GM18517 (cell line): ENCODE data around the gene SLC25A21.

Experiments
- ATAC-seq: cut with Tn5 transposase; IDR thresholded peaks from one replicate; pipeline ENCODE4 v1.9.1; 2021; ENCODE audit warnings: mild to moderate bottlenecking, moderate library complexity; ENCODE audit not compliant: unreplicated experiment

Gene SLC25A21

GRCh38 chr14:37144729-37145363 lies 27.6 kb downstream of the SLC25A21 start:
- no peak for ATAC-seq

DNA sequence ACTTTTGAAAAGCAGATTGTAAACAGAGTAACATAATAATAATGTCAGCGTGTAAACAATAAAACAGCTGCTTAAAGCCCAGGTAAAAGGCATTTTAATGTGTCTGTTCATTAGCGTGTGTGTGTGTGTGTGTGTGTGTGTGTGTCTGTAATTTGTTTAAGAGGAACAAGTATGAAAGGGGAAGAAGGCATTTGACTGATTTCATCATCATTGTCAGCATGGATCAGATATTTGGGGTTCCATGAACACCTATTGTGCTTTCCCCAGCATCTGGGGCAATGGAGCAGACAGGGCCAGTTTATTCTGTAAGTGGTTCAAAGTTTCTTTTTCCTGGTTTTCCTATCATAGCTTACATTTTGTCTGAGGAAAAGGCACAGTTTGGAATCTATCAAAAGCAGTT lies 28.9 kb downstream of the SLC25A21 start:
- ATAC-seq = no peak

GRCh38 chr14:37142835-37143401 lies 29.5 kb downstream of the SLC25A21 start:
- no peak for ATAC-seq

DNA sequence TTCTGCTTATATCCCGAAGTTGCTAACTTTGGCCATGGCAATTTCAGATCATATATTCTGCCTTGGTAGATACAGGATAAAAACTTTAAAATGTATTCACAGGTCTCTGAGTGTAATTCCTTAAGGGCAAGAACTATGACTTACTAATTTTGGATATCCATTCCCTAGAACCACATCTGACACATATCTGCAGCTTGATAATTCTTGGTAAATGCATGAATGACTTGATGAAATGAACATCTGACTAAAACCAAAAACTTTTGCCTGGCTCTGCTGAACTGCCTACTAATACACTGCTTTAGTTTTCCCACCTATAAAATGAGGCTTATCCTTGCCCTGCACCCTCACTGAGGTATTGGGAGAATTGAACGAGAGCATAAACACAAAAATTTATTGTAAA lies 32.2 kb downstream of the SLC25A21 start:
- ATAC-seq = no peak

GRCh38 chr14:37139710-37140109 lies 32.7 kb downstream of the SLC25A21 start:
- ATAC-seq = no peak

GRCh38 chr14:37138898-37139297 lies 33.5 kb downstream of the SLC25A21 start:
- no peak for ATAC-seq

- no peak for ATAC-seq
Measured at GRCh38 chr14:37133284-37133913, 39.0 kb downstream of the SLC25A21 start.

GRCh38 chr14:37131205-37131604 lies 41.2 kb downstream of the SLC25A21 start:
- ATAC-seq = no peak

GRCh38 chr14:37129047-37129446 lies 43.4 kb downstream of the SLC25A21 start:
- ATAC-seq = no peak

DNA sequence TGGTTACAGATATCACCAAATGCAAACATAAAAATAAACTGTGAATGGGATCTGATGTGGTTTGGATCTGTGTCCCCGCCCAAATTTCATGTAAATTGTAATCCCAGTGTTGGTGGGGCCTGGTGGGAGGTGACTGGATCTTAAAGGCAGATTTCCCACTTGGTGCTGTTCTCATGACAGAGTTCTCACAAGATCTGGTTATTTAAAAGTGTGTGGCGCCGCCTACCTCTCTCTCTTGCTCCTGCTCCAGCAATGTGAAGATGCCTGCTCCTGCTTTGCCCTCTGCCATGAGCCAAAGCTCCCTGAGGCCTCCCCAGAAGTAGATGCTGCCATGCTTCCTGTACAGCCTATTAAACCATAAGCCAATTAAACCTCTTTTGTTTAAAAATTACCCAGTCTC lies 47.8 kb downstream of the SLC25A21 start:
- ATAC-seq = no peak

DNA sequence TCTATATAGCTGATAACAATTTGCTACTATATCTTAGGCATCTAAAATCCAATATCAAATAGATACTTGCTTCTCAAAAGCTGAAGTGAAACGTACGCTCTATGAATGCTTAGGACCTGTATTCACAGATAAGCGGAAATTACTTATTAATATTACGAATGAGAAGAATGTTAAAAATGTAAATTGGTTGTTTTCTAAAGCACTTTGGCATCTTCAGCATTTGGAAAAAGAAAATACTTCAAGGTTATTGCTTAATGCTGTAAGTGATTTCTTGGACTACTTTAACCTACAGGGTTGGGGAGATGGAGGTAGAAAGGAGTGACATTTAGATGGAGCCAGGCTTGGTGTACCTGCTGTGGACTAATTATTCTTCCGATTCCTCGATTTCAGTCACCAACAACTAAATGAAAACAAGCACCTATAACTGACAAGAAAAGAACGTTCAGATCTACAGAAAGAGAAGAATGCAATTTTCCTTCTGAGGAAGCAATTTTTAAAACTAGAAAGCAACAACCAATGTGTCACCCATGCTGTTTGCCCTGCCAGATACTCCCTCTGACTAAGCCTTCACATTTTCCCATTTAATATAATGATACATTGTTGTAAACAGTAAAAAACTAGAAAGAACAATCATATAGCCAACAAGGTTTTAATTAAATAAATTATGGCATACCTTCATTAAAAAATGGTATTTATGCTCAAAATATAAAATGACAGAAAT lies 49.3 kb downstream of the SLC25A21 start:
- ATAC-seq = no peak

DNA sequence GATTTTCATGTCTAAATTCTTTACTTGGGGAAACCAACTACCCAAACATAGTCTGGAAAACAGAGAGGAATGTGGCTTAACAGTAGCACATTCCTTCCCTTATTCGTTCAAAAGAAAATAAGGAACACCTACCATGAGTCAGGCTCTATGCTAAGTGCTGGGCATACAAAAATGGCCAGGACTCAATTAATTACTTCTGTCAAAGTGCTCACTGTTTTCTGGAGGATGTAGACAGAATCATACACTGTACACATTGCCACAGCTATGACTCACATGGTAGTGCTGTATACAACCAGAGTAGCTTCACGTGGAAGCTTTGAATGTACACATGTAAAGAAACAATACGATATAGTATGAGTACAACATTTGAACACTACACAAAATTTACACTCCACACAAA lies 50.1 kb downstream of the SLC25A21 start:
- ATAC-seq = no peak

DNA sequence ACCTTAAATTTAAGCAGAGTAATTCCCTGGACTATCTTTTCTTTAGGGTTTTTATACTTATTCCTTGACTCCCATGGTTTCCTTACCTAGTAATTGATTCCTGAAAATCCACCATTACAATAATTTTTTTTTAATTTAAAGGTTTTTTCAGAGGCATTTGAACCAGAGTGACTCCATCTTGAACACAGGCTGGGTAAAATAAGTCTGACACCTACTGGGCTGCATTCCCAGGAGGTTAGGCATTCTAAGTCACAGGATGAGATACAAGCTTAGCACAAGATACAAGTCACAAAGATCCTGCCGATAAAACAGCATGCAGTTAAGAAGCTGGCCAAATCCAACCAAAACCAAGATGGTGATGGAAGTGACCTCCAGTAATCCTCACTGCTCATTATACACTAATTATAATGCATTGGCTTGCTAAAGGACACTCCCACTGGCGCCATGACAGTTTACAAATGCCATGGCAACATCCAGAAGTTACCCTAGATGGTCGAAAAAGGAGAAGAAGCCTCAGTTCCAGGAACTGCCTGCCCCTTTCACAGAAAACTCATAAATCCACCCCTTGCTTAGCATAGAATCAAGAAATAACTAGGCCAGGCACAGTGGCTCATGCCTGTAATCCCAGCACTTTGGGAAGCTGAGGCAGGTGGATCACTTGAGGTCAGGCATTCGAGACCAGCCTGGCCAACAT lies 53.6 kb downstream of the SLC25A21 start:
- ATAC-seq = no peak

DNA sequence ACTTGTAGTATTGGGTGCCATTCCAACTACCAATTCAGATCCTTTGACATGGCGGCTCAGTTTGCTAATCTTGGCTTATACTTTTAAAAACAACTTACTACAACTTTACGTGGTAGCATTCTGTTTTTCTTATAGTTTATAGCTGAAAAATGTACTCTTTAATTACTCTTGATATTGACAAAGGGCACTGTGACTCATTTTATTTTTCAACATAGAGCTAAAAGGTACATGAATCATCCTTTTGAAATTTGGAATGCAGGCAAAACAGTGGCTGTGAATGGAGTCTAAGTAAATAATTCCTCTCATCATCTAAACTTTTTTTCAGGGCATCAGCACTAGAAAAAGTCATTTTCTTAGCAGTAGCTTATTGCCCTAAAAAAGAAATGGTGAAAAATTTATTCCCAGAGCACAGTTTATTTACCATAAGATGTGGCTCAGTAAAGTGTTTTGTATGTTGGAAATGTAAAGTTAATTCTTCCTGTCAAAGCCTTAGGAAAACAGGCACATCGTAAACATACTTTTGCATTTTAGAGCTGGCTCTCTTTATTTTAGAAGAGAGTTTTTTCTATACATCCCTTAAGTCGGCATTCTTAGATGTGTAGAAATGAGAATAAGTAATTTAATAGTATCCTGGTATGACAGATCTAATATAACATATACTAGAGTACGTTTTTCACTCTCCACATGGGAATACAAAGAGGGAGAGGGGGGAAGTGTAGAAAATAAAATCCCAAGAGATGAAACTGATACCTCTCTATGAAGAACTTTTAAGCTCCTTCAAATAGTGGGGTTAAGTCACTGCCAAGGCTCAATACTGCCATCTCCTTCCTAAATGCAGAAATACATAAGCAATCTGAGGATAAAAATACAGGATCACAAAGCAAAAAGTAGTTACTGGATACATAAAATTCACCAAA lies 55.2 kb downstream of the SLC25A21 start:
- no peak for ATAC-seq

DNA sequence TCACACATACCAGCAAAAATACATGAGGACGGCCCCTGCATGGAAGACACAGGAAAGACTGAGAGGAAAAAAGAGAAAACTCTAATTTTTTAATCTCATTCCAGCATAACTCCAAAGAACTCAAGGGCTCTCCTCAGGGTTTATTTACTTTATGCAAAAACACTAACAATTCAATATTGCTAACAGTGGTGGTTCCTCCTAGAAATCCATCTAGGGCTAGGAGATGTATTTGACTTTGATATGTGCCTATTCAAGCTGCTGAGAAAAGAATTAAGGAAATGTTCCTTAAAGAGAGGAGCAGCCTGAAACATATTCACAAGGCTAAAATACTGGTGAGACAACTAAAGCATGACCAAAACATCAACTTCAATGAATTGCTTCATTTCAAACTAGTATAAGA lies 57.0 kb downstream of the SLC25A21 start:
- ATAC-seq = no peak

GRCh38 chr14:37114559-37114958 lies 57.8 kb downstream of the SLC25A21 start:
- no peak for ATAC-seq

DNA sequence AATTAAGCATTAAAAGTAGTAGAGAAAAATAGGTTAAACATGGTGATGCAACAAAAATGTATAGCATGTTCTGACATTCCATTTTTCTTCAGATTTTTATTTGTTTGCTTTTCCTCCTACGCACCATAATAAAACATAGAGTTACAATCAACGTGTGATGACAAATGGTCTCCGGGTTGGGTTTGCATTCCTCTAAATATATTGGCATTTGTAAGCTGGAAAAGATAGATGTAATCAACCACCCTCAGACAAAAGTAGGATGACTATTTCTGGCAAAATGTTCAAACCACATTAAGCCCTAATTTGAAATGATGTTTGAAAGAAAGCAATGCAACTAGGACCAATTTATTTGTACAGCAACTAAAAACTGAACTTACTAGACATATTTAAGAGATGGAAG lies 58.4 kb downstream of the SLC25A21 start:
- no peak for ATAC-seq

GRCh38 chr14:37098132-37098531 lies 74.3 kb downstream of the SLC25A21 start:
- no peak for ATAC-seq

- ATAC-seq = no peak
Measured at GRCh38 chr14:37094502-37094901, 77.9 kb downstream of the SLC25A21 start.

- no peak for ATAC-seq
Measured at GRCh38 chr14:37093364-37093763, 79.0 kb downstream of the SLC25A21 start.
